ENCODE results near the gene RALBP1.
A peak's percentile ranks its signal among the peaks of the same experiment; 100 is the strongest.
"Not testable (repeated sequence)": the region's sequence is repeated elsewhere in the genome, so short reads cannot be mapped to it uniquely, and the experiment has no call there.

RALBP1 gene

GRCh38 chr18:9466846-9467245 is 8.5 kb upstream of the RALBP1 start:
- no peak overlapping the region for H3K9ac ChIP-seq (ENCODE audit: low read length)
- H3K36me3 ChIP-seq (ENCODE audit: control insufficient read depth, insufficient read depth, low read length): no peaks in the 10 kb centered on the region
- no peaks in the 10 kb centered on the region for H3K4me1 ChIP-seq (ENCODE audit: control insufficient read depth, insufficient read depth, low read length)
- H3K9me3 ChIP-seq (ENCODE audit: control insufficient read depth, low read length): no peaks in the 10 kb centered on the region
- H3K4me3 ChIP-seq (ENCODE audit: low read length): no peak overlapping the region
- H3K27me3 ChIP-seq (ENCODE audit: control insufficient read depth, insufficient read depth, low read length): no peaks in the 10 kb centered on the region

GRCh38 chr18:9468998-9469397 is 6.3 kb upstream of the RALBP1 start:
- Histone ChIP-seq H3K9ac (ENCODE audit: low read length) (no peak overlapping the region), H3K27me3 (ENCODE audit: control insufficient read depth, insufficient read depth, low read length) (no peaks in the 10 kb centered on the region), H3K36me3 (ENCODE audit: control insufficient read depth, insufficient read depth, low read length) (no peaks in the 10 kb centered on the region), H3K4me3 (ENCODE audit: low read length) (no peak overlapping the region), H3K4me1 (ENCODE audit: control insufficient read depth, insufficient read depth, low read length) (peaks cover 3% of the 10 kb centered on the region), H3K9me3 (ENCODE audit: control insufficient read depth, low read length) (no peaks in the 10 kb centered on the region)

- no peak overlapping the region for H3K4me3 ChIP-seq (ENCODE audit: low read length)
- H3K27me3 ChIP-seq (ENCODE audit: control insufficient read depth, insufficient read depth, low read length): no peaks in the 10 kb centered on the region
- no peaks in the 10 kb centered on the region for H3K9me3 ChIP-seq (ENCODE audit: control insufficient read depth, low read length)
- no peaks in the 10 kb centered on the region for H3K36me3 ChIP-seq (ENCODE audit: control insufficient read depth, insufficient read depth, low read length)
- no peak overlapping the region for H3K9ac ChIP-seq (ENCODE audit: low read length)
- peaks cover 7% of the 10 kb centered on the region for H3K4me1 ChIP-seq (ENCODE audit: control insufficient read depth, insufficient read depth, low read length)
Observed at GRCh38 chr18:9469685-9470084, 5.6 kb upstream of the RALBP1 start.

GRCh38 chr18:9474108-9474982 is 968 bp upstream of the RALBP1 start:
- H3K9ac ChIP-seq (ENCODE audit: low read length): peak overlapping the region; percentile 96
- H3K36me3 ChIP-seq (ENCODE audit: control insufficient read depth, insufficient read depth, low read length): no peaks in the 10 kb centered on the region
- H3K4me3 ChIP-seq (ENCODE audit: low read length): peak overlapping the region; percentile 99
- no peaks in the 10 kb centered on the region for H3K27me3 ChIP-seq (ENCODE audit: control insufficient read depth, insufficient read depth, low read length)
- H3K9me3 ChIP-seq (ENCODE audit: control insufficient read depth, low read length): no peaks in the 10 kb centered on the region
- H3K4me1 ChIP-seq (ENCODE audit: control insufficient read depth, insufficient read depth, low read length): peaks cover 14% of the 10 kb centered on the region

- peak overlapping the region; percentile 96 for H3K9ac ChIP-seq (ENCODE audit: low read length)
- H3K27me3 ChIP-seq (ENCODE audit: control insufficient read depth, insufficient read depth, low read length): no peaks in the 10 kb centered on the region
- peaks cover 14% of the 10 kb centered on the region for H3K4me1 ChIP-seq (ENCODE audit: control insufficient read depth, insufficient read depth, low read length)
- no peaks in the 10 kb centered on the region for H3K9me3 ChIP-seq (ENCODE audit: control insufficient read depth, low read length)
- H3K4me3 ChIP-seq (ENCODE audit: low read length): peak overlapping the region; percentile 92
- H3K36me3 ChIP-seq (ENCODE audit: control insufficient read depth, insufficient read depth, low read length): no peaks in the 10 kb centered on the region
Observed at GRCh38 chr18:9475643-9476591, 604 bp downstream of the RALBP1 start.

GRCh38 chr18:9476949-9477348 is 1.6 kb downstream of the RALBP1 start:
- Histone ChIP-seq H3K4me1 (ENCODE audit: control insufficient read depth, insufficient read depth, low read length) (peaks cover 14% of the 10 kb centered on the region), H3K4me3 (ENCODE audit: low read length) (peak overlapping the region; percentile 92)
- not testable (repeated sequence) for H3K9me3 ChIP-seq (ENCODE audit: control insufficient read depth, low read length); H3K36me3 ChIP-seq (ENCODE audit: control insufficient read depth, insufficient read depth, low read length); H3K9ac ChIP-seq (ENCODE audit: low read length); H3K27me3 ChIP-seq (ENCODE audit: control insufficient read depth, insufficient read depth, low read length)

GRCh38 chr18:9477509-9477908 is 2.2 kb downstream of the RALBP1 start:
- Histone ChIP-seq H3K27me3 (ENCODE audit: control insufficient read depth, insufficient read depth, low read length) (no peaks in the 10 kb centered on the region), H3K4me3 (ENCODE audit: low read length) (no peak overlapping the region), H3K9ac (ENCODE audit: low read length) (no peak overlapping the region), H3K4me1 (ENCODE audit: control insufficient read depth, insufficient read depth, low read length) (peaks cover 14% of the 10 kb centered on the region), H3K36me3 (ENCODE audit: control insufficient read depth, insufficient read depth, low read length) (no peaks in the 10 kb centered on the region), H3K9me3 (ENCODE audit: control insufficient read depth, low read length) (no peaks in the 10 kb centered on the region)

- Histone ChIP-seq H3K36me3 (ENCODE audit: control insufficient read depth, insufficient read depth, low read length) (no peaks in the 10 kb centered on the region), H3K9ac (ENCODE audit: low read length) (no peak overlapping the region), H3K4me3 (ENCODE audit: low read length) (no peak overlapping the region), H3K27me3 (ENCODE audit: control insufficient read depth, insufficient read depth, low read length) (no peaks in the 10 kb centered on the region), H3K9me3 (ENCODE audit: control insufficient read depth, low read length) (no peaks in the 10 kb centered on the region), H3K4me1 (ENCODE audit: control insufficient read depth, insufficient read depth, low read length) (peaks cover 14% of the 10 kb centered on the region)
Observed at GRCh38 chr18:9478545-9478944, 3.2 kb downstream of the RALBP1 start.

- Histone ChIP-seq H3K9ac (ENCODE audit: low read length) (no peak overlapping the region), H3K36me3 (ENCODE audit: control insufficient read depth, insufficient read depth, low read length) (no peaks in the 10 kb centered on the region), H3K4me1 (ENCODE audit: control insufficient read depth, insufficient read depth, low read length) (no peaks in the 10 kb centered on the region), H3K9me3 (ENCODE audit: control insufficient read depth, low read length) (no peaks in the 10 kb centered on the region), H3K4me3 (ENCODE audit: low read length) (no peak overlapping the region), H3K27me3 (ENCODE audit: control insufficient read depth, insufficient read depth, low read length) (no peaks in the 10 kb centered on the region)
Observed at GRCh38 chr18:9482790-9483189, 7.5 kb downstream of the RALBP1 start.

- no peak overlapping the region for H3K4me3 ChIP-seq (ENCODE audit: low read length)
- H3K36me3 ChIP-seq (ENCODE audit: control insufficient read depth, insufficient read depth, low read length): no peaks in the 10 kb centered on the region
- H3K4me1 ChIP-seq (ENCODE audit: control insufficient read depth, insufficient read depth, low read length): no peaks in the 10 kb centered on the region
- H3K9me3 ChIP-seq (ENCODE audit: control insufficient read depth, low read length): no peaks in the 10 kb centered on the region
- H3K9ac ChIP-seq (ENCODE audit: low read length): no peak overlapping the region
- H3K27me3 ChIP-seq (ENCODE audit: control insufficient read depth, insufficient read depth, low read length): no peaks in the 10 kb centered on the region
Observed at GRCh38 chr18:9483526-9483925, 8.2 kb downstream of the RALBP1 start.

GRCh38 chr18:9484856-9485255 is 9.5 kb downstream of the RALBP1 start:
- not testable (repeated sequence) for H3K9me3 ChIP-seq (ENCODE audit: control insufficient read depth, low read length); H3K36me3 ChIP-seq (ENCODE audit: control insufficient read depth, insufficient read depth, low read length); H3K9ac ChIP-seq (ENCODE audit: low read length); H3K4me1 ChIP-seq (ENCODE audit: control insufficient read depth, insufficient read depth, low read length); H3K27me3 ChIP-seq (ENCODE audit: control insufficient read depth, insufficient read depth, low read length); H3K4me3 ChIP-seq (ENCODE audit: low read length)

- H3K9me3 ChIP-seq (ENCODE audit: control insufficient read depth, low read length): no peaks in the 10 kb centered on the region
- no peak overlapping the region for H3K9ac ChIP-seq (ENCODE audit: low read length)
- H3K36me3 ChIP-seq (ENCODE audit: control insufficient read depth, insufficient read depth, low read length): no peaks in the 10 kb centered on the region
- H3K4me3 ChIP-seq (ENCODE audit: low read length): no peak overlapping the region
- H3K27me3 ChIP-seq (ENCODE audit: control insufficient read depth, insufficient read depth, low read length): no peaks in the 10 kb centered on the region
- H3K4me1 ChIP-seq (ENCODE audit: control insufficient read depth, insufficient read depth, low read length): no peaks in the 10 kb centered on the region
Observed at GRCh38 chr18:9488538-9488937, 13.2 kb downstream of the RALBP1 start.
